ENCODE data around the gene WNK1. TPM values are rescaled to one million over a fixed set of nuclear protein-coding genes. Genes with fewer than 3 reads are reported as not detected.

The WNK1 gene
- total and polyA plus RNA-seq, 2 of the 8 experiments (the other 6 are each of a cell fraction or from before 2014, with no cell fraction given), result 88.2 to 157 TPM

DNA sequence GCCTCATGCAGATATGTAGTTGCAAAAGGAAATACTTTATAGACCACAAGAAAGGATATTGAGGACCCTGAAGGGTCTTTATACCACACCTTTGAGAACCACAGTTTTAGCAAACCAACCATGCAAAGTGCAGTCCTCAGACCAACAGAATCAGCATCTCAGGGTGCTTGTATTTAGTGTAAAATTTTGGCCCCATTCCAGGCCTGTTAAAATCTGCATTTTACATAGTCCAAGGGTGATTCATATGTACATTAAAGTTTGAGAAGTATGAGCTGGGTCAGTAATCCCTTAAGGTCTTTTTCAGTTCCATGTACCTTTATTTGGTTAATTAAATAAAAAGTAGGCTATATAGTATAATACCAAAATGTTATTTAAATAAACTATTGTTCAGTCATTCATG lies 91.2 kb downstream of the WNK1 start:
- H3K4me2 ChIP-seq (ENCODE audit: insufficient read depth in 1 of 2, low read depth in 2 of 2, low read length in 2 of 2), result no peak overlapping the region
- H2BK12ac ChIP-seq (ENCODE audit: low read depth, low read length), result no peak overlapping the region
- H3K18ac ChIP-seq (ENCODE audit: extremely low read depth, low read length), result no peak overlapping the region
- no peak overlapping the region for H4K8ac ChIP-seq (ENCODE audit: extremely low read depth, insufficient read depth, low read length)
- peaks cover 0 to 1% (median 0%) of the 10 kb centered on the region in 4 experiments; a peak in 1 of 7 replicates for H3K27me3 ChIP-seq (replicated peaks in 1 of 4; ENCODE audit: control insufficient read depth in 3 of 4, extremely low read depth in 1 of 4, insufficient read depth in 3 of 4, low read length in 3 of 4)
- H3K4me3 ChIP-seq (ENCODE audit: extremely low read depth in 1 of 4, insufficient read depth in 2 of 4, low read depth in 3 of 4, low read length in 4 of 4), result no peak overlapping the region
- H2BK120ac ChIP-seq (replicated peaks; ENCODE audit: low read depth, low read length), result no peak overlapping the region
- H2BK15ac ChIP-seq (ENCODE audit: low read length), result no peak overlapping the region
- no peak overlapping the region for H3K9ac ChIP-seq (replicated peaks in 1 of 4; ENCODE audit: extremely low read depth in 1 of 4, low read depth in 3 of 4, low read length in 3 of 4)
- no peak overlapping the region for H3K27ac ChIP-seq (ENCODE audit: low read depth, low read length)
- no peaks in the 10 kb centered on the region for H3K4me1 ChIP-seq (replicated peaks in 1 of 4; ENCODE audit: control insufficient read depth in 3 of 4, insufficient read depth in 4 of 4, low read length in 3 of 4)
- no peak overlapping the region for H2AK5ac ChIP-seq (ENCODE audit: low read depth, low read length)
- no peaks in the 10 kb centered on the region for H3K23me2 ChIP-seq (ENCODE audit: low read depth, low read length)
- H2AFZ ChIP-seq (ENCODE audit: low read length), result no peak overlapping the region
- H3K14ac ChIP-seq (ENCODE audit: insufficient read length), result no peak overlapping the region
- no peak overlapping the region for H3K56ac ChIP-seq (replicated peaks; ENCODE audit: insufficient read length, low read depth, low read length)
- no peak overlapping the region for H2BK5ac ChIP-seq (ENCODE audit: low read depth, low read length)
- H4K5ac ChIP-seq (ENCODE audit: insufficient read length, low read depth, low read length), result no peak overlapping the region
- no peak for TF ChIP-seq TAF7 (optimal IDR thresholded peaks at IDR 0.05; ENCODE audit: borderline replicate concordance, low read depth, low read length)
- TF ChIP-seq EGR1 (IDR thresholded peaks at IDR 0.05; ENCODE audit: borderline replicate concordance, low read depth, low read length), result no peak
- no peak for TF ChIP-seq ATF2 (IDR thresholded peaks at IDR 0.05; ENCODE audit: low read length)
- no peak for TF ChIP-seq RAD21 (IDR thresholded peaks at IDR 0.05 in 1 of 2, conservative IDR thresholded peaks at IDR 0.05 in 1 of 2; ENCODE audit: low read depth in 2 of 2, low read length in 2 of 2)
- TF ChIP-seq CEBPB (IDR thresholded peaks at IDR 0.05; ENCODE audit: low read depth, low read length), result no peak
- no peak for TF ChIP-seq SIRT6 (IDR thresholded peaks at IDR 0.05; ENCODE audit: low read length)
- TF ChIP-seq SIN3A (conservative IDR thresholded peaks at IDR 0.05 in 1 of 2, IDR thresholded peaks at IDR 0.05 in 1 of 2; ENCODE audit: low read depth in 1 of 2, low read length in 2 of 2), result no peak
- TF ChIP-seq SRF (IDR thresholded peaks at IDR 0.05; ENCODE audit: low read depth, low read length), result no peak
- no peak for TF ChIP-seq KDM1A (IDR thresholded peaks at IDR 0.05; ENCODE audit: borderline replicate concordance, low read length)
- no peak for TF ChIP-seq GABPA (IDR thresholded peaks at IDR 0.05; ENCODE audit: borderline replicate concordance, insufficient read depth, low read length)
- no peak for TF ChIP-seq TCF12 (IDR thresholded peaks at IDR 0.05; ENCODE audit: low read depth, low read length)
- no peak for TF ChIP-seq TAF1 (IDR thresholded peaks at IDR 0.05; ENCODE audit: low read depth, low read length)
- TF ChIP-seq SP4 (IDR thresholded peaks at IDR 0.05; ENCODE audit: low read length), result no peak
- H3K79me2 ChIP-seq (ENCODE audit: control insufficient read depth in 1 of 2, insufficient read depth in 2 of 2, low read length in 2 of 2), result peaks cover 0 to 7% of the 10 kb centered on the region in 2 experiments; a peak in 2 of 4 replicates
- ChIA-PET POLR2A (ENCODE audit: partially characterized antibody) (interaction anchor here (0.7 kb wide), 1 partner anchor 106 kb away, joined by 3 read pairs; the partner anchor contains the start of gene RAD52), CTCF (ENCODE audit: partially characterized antibody) (no interaction called here)
- DNase-seq (ENCODE audit: low read depth in 1 of 2, low spot score in 2 of 2), result no peak
- H3K4ac ChIP-seq (replicated peaks; ENCODE audit: insufficient read length, low read depth, low read length), result no peak overlapping the region
- FAIRE-seq, result no peak
- no peak overlapping the region for H3K23ac ChIP-seq (ENCODE audit: insufficient read length)
- H3K79me1 ChIP-seq (ENCODE audit: low read depth, low read length), result no peaks in the 10 kb centered on the region
- no peak overlapping the region for H2BK20ac ChIP-seq (ENCODE audit: low read length)
- H4K20me1 ChIP-seq (replicated peaks in 1 of 2; ENCODE audit: control insufficient read depth in 1 of 2, insufficient read depth in 2 of 2, low read length in 2 of 2), result no peaks in the 10 kb centered on the region
- no peaks in the 10 kb centered on the region for H3K36me3 ChIP-seq (ENCODE audit: control insufficient read depth in 2 of 4, insufficient read depth in 4 of 4, low read length in 3 of 4)
- no peaks in the 10 kb centered on the region for H3K9me3 ChIP-seq (ENCODE audit: insufficient read depth in 2 of 2, low read depth in 1 of 2, low read length in 1 of 2)
- H4K91ac ChIP-seq (replicated peaks; ENCODE audit: insufficient read length, low read length), result no peak overlapping the region

All from H1 (cell line).